WTC11 (cell line): ENCODE measurements around the gene GDF7. TPM values are rescaled to one million over a fixed set of nuclear protein-coding genes. Genes with fewer than 3 reads are reported as not detected.

Source experiments
- ATAC-seq: fragments of 200-7000 bp; cut with Tn5 transposase; 2 replicates; pipeline ENCODE4 v1.10.0; 2021; ENCODE audit warnings: mild to moderate bottlenecking, moderate library complexity
- CTCF ChIA-PET: fragments of 300-600 bp; sonication (Branson Sonifier 250); formaldehyde crosslinking; loops from one replicate; lab custom pipeline; 2021; ENCODE audit warnings: antibody characterized with exemption; lab: Charles Lee
- POLR2A ChIA-PET: fragments of 350-600 bp; sonication (Branson Sonifier 250); formaldehyde crosslinking; loops from one replicate; lab custom pipeline; 2021; ENCODE audit warnings: antibody characterized with exemption; lab: Charles Lee
- DNase-seq: peaks from one replicate; pipeline ENCODE4 v3.0.0; 2021; ENCODE audit warnings: low spot score
- H3K27ac Mint-ChIP-seq: 2 replicates; pipeline ENCODE4 v1.8.0; 2021; ENCODE audit warnings: mixed read lengths
- H3K27me3 Mint-ChIP-seq: 2 replicates; pipeline ENCODE4 v1.8.0; 2021; ENCODE audit warnings: low read depth, mild to moderate bottlenecking, moderate library complexity, mixed read lengths
- H3K36me3 Mint-ChIP-seq: 2 replicates; pipeline ENCODE4 v1.8.0; 2021; ENCODE audit warnings: mixed read lengths
- H3K4me1 Mint-ChIP-seq: 2 replicates; pipeline ENCODE4 v1.8.0; 2022; ENCODE audit warnings: mixed read lengths
- H3K4me3 Mint-ChIP-seq: 2 replicates; pipeline ENCODE4 v1.8.0; 2021; ENCODE audit warnings: mild to moderate bottlenecking, moderate library complexity, mixed read lengths
- H3K9me3 Mint-ChIP-seq: 2 replicates; pipeline ENCODE4 v1.8.0; 2021; ENCODE audit warnings: mixed read lengths
- ATF2 ChIP-seq: sonication (generic); formaldehyde crosslinking; IDR thresholded peaks from 2 replicates; pipeline ENCODE4 v1.8.1; 2022; ENCODE audit warnings: low read depth, missing genetic modification reagents, borderline replicate concordance
- ATF6 ChIP-seq: sonication (generic); formaldehyde crosslinking; IDR thresholded peaks from 2 replicates; pipeline ENCODE4 v1.8.1; 2023; ENCODE audit warnings: mild to moderate bottlenecking, missing genetic modification reagents
- E2F5 ChIP-seq: sonication (generic); formaldehyde crosslinking; IDR thresholded peaks from 2 replicates; pipeline ENCODE4 v1.8.1; 2022; ENCODE audit warnings: mild to moderate bottlenecking, moderate library complexity, missing genetic modification reagents
- EMX1 ChIP-seq: fragments of 250-450 bp; sonication (Bioruptor Pico); IDR thresholded peaks from 2 replicates; pipeline ENCODE4 v1.8.0; 2021; ENCODE audit warnings: mild to moderate bottlenecking
- FOXJ3 ChIP-seq: sonication (generic); formaldehyde crosslinking; IDR thresholded peaks from 2 replicates; pipeline ENCODE4 v1.9.0; 2021; ENCODE audit warnings: missing genetic modification reagents, mild to moderate bottlenecking, borderline replicate concordance
- HMGA2 ChIP-seq: fragments of 250-450 bp; sonication (Bioruptor Pico); IDR thresholded peaks from 2 replicates; pipeline ENCODE4 v1.4.0; 2021; ENCODE audit warnings: mild to moderate bottlenecking, moderate library complexity
- IRF1 ChIP-seq: sonication (generic); formaldehyde crosslinking; IDR thresholded peaks from 2 replicates; pipeline ENCODE4 v1.8.0; 2023; ENCODE audit warnings: missing genetic modification reagents
- KAT7 ChIP-seq: sonication (generic); formaldehyde crosslinking; IDR thresholded peaks from 2 replicates; pipeline ENCODE4 v1.8.1; 2023; ENCODE audit warnings: missing genetic modification reagents, mild to moderate bottlenecking, borderline replicate concordance
- MLX ChIP-seq: sonication (generic); formaldehyde crosslinking; IDR thresholded peaks from 2 replicates; pipeline ENCODE4 v1.8.1; 2023; ENCODE audit warnings: mild to moderate bottlenecking, missing genetic modification reagents, moderate library complexity
- NFE2L1 ChIP-seq: sonication (generic); formaldehyde crosslinking; IDR thresholded peaks from 2 replicates; pipeline ENCODE4 v1.8.1; 2023; ENCODE audit warnings: missing genetic modification reagents
- NR2C2 ChIP-seq: sonication (generic); formaldehyde crosslinking; IDR thresholded peaks from 2 replicates; pipeline ENCODE4 v1.8.0; 2022; ENCODE audit warnings: mild to moderate bottlenecking, missing genetic modification reagents
- RORB ChIP-seq: fragments of 250-450 bp; sonication (Bioruptor Pico); IDR thresholded peaks from 2 replicates; pipeline ENCODE4 v1.9.0; 2021; ENCODE audit warnings: mild to moderate bottlenecking
- SMAD4 ChIP-seq: sonication (generic); formaldehyde crosslinking; IDR thresholded peaks from 2 replicates; pipeline ENCODE4 v1.8.0; 2022; ENCODE audit warnings: mild to moderate bottlenecking, missing genetic modification reagents
- TCF7 ChIP-seq: sonication (generic); formaldehyde crosslinking; IDR thresholded peaks from 2 replicates; pipeline ENCODE4 v1.8.0; 2022; ENCODE audit warnings: mild to moderate bottlenecking, low read depth, missing genetic modification reagents, moderate library complexity
- TEAD1 ChIP-seq: sonication (generic); formaldehyde crosslinking; IDR thresholded peaks from 2 replicates; pipeline ENCODE4 v1.8.0; 2022; ENCODE audit warnings: mild to moderate bottlenecking, missing genetic modification reagents
- ZNF121 ChIP-seq: sonication (generic); formaldehyde crosslinking; IDR thresholded peaks from 2 replicates; pipeline ENCODE4 v1.8.0; 2023; ENCODE audit warnings: missing genetic modification reagents
- ZNF396 ChIP-seq: fragments of 250-450 bp; sonication (Bioruptor Pico); IDR thresholded peaks from 2 replicates; pipeline ENCODE4 v1.8.0; 2021; ENCODE audit warnings: mild to moderate bottlenecking, moderate library complexity, borderline replicate concordance
- ZNF423 ChIP-seq: fragments of 250-450 bp; sonication (Bioruptor Pico); IDR thresholded peaks from 2 replicates; pipeline ENCODE4 v2.1.2; 2022; ENCODE audit warnings: mild to moderate bottlenecking, moderate library complexity
- ZNF512 ChIP-seq: sonication (generic); formaldehyde crosslinking; IDR thresholded peaks from 2 replicates; pipeline ENCODE4 v1.8.1; 2022; ENCODE audit warnings: missing genetic modification reagents, borderline replicate concordance
- ZNF671 ChIP-seq: fragments of 250-450 bp; sonication (Bioruptor Pico); IDR thresholded peaks from 2 replicates; pipeline ENCODE4 v1.8.0; 2021; ENCODE audit warnings: mild to moderate bottlenecking
- total RNA-seq: library from RNA; stranded (reverse); gene quantifications from 3 replicates; pipeline ENCODE4 v1.2.3, GENCODE V29; 2021
- TF ChIP-seq, protein P1 (sequence below): sonication (generic); formaldehyde crosslinking; IDR thresholded peaks from 2 replicates; pipeline ENCODE4 v1.8.1; 2022; ENCODE audit warnings: mild to moderate bottlenecking, missing genetic modification reagents, moderate library complexity, borderline replicate concordance
- TF ChIP-seq, protein P2 (sequence below): fragments of 250-450 bp; sonication (Bioruptor Pico); IDR thresholded peaks from 2 replicates; pipeline ENCODE4 v1.9.0; 2021; ENCODE audit warnings: mild to moderate bottlenecking
- TF ChIP-seq, protein P3 (sequence below): sonication (generic); formaldehyde crosslinking; IDR thresholded peaks from 2 replicates; pipeline ENCODE4 v1.8.0; 2022; ENCODE audit warnings: mild to moderate bottlenecking, missing genetic modification reagents

The GDF7 gene
- total RNA-seq, 1 experiment from 2014 or later: 0.55 TPM

DNA sequence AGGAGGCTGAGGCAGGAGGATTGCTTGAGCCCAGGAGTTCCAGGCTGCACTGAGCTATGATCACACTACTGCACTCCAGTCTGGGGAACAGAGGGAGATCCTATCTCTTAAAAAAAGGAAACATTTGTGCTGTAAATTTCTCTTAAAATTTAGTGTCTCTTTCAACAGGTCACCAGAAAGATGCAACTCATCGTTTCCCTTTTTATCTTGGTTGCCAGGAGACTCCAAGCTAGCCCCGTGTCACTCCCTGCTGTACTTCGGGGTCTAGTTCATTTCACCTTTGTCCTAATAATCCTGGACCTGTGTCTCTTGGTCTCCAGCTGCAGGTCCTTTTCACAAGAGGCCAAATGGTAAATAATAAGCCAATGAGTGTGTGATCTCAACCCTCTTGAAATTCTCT, 23.1 kb upstream of the GDF7 start (continued):
- TF ChIP-seq E2F5 (CRISPR knock-in tag) (no peak), ZNF396 (CRISPR knock-in tag) (no peak), ZNF121 (no peak), MLX (CRISPR knock-in tag) (no peak), SMAD4 (CRISPR knock-in tag) (no peak), ZNF423 (CRISPR knock-in tag) (no peak), TEAD1 (CRISPR knock-in tag) (no peak)

- CTCF ChIA-PET: no interaction called here
- Mint-ChIP-seq H3K4me1 (peaks cover 24% of the 10 kb centered on the region), H3K27me3 (peaks cover under 1% of the 10 kb centered on the region; the same call in 1 of the 2 replicates), H3K4me3 (no peak overlapping the region), H3K36me3 (peaks cover 6% of the 10 kb centered on the region; the same call in 1 of the 2 replicates), H3K27ac (no peak overlapping the region), H3K9me3 (no peaks in the 10 kb centered on the region)
- DNase-seq (no peak), ATAC-seq (no peak)
- POLR2A ChIA-PET: no interaction called here
- no peak for TF ChIP-seq TEAD1 (CRISPR knock-in tag)
- TF ChIP-seq ATF2 (CRISPR knock-in tag): no peak
- no peak for TF ChIP-seq NFE2L1 (CRISPR knock-in tag)
- TF ChIP-seq ZNF396 (CRISPR knock-in tag): no peak
- no peak for TF ChIP-seq RORB (CRISPR knock-in tag)
- TF ChIP-seq, protein P1, sequence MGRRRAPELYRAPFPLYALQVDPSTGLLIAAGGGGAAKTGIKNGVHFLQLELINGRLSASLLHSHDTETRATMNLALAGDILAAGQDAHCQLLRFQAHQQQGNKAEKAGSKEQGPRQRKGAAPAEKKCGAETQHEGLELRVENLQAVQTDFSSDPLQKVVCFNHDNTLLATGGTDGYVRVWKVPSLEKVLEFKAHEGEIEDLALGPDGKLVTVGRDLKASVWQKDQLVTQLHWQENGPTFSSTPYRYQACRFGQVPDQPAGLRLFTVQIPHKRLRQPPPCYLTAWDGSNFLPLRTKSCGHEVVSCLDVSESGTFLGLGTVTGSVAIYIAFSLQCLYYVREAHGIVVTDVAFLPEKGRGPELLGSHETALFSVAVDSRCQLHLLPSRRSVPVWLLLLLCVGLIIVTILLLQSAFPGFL (CRISPR knock-in tag): no peak
- TF ChIP-seq ZNF671 (CRISPR knock-in tag): no peak
- no peak for TF ChIP-seq ZNF512 (CRISPR knock-in tag)
- no peak for TF ChIP-seq HMGA2
- no peak for TF ChIP-seq EMX1 (CRISPR knock-in tag)
- TF ChIP-seq, protein P2, sequence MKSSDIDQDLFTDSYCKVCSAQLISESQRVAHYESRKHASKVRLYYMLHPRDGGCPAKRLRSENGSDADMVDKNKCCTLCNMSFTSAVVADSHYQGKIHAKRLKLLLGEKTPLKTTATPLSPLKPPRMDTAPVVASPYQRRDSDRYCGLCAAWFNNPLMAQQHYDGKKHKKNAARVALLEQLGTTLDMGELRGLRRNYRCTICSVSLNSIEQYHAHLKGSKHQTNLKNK (CRISPR knock-in tag): no peak
- TF ChIP-seq ATF6: no peak
- no peak for TF ChIP-seq FOXJ3 (CRISPR knock-in tag)
- no peak for TF ChIP-seq IRF1
- TF ChIP-seq NR2C2 (CRISPR knock-in tag): no peak
- no peak for TF ChIP-seq KAT7 (CRISPR knock-in tag)
- TF ChIP-seq, protein P3, sequence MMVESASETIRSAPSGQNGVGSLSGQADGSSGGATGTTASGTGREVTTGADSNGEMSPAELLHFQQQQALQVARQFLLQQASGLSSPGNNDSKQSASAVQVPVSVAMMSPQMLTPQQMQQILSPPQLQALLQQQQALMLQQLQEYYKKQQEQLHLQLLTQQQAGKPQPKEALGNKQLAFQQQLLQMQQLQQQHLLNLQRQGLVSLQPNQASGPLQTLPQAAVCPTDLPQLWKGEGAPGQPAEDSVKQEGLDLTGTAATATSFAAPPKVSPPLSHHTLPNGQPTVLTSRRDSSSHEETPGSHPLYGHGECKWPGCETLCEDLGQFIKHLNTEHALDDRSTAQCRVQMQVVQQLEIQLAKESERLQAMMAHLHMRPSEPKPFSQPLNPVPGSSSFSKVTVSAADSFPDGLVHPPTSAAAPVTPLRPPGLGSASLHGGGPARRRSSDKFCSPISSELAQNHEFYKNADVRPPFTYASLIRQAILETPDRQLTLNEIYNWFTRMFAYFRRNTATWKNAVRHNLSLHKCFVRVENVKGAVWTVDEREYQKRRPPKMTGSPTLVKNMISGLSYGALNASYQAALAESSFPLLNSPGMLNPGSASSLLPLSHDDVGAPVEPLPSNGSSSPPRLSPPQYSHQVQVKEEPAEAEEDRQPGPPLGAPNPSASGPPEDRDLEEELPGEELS (CRISPR knock-in tag): no peak
- no peak for TF ChIP-seq TCF7 (CRISPR knock-in tag)
Observed at GRCh38 chr2:20645301-20645701, 21.6 kb upstream of the GDF7 start.
